Renal cortical epithelial cell (primary cell): Measurements from ENCODE around the gene SLC7A10. TPM values are rescaled to one million over a fixed set of nuclear protein-coding genes. Genes with fewer than 3 reads are reported as not detected.
A peak's percentile ranks its signal among the peaks of the same experiment; 100 is the strongest.

Experiments
- DNase-seq: peaks from one replicate; pipeline ENCODE4 v3.0.0-alpha.2; 2011; ENCODE audit warnings: low read depth
- total RNA-seq: library from RNA; depleted of rRNA; stranded (reverse); fragments of >200 nt; gene quantifications from 2 replicates; pipeline ENCODE4 v1.2.3, GENCODE V29; 2014

The SLC7A10 gene
- total RNA-seq = not detected in 2 replicates

- DNase-seq = no peak
Observed at GRCh38 chr19:33225458-33225926, at the start of gene SLC7A10. TSS of gene SLC7A10 (minus strand) at chr19:33225850. CDS start at chr19:33225703, 147 bp downstream.

- DNase-seq = no peak
Observed at GRCh38 chr19:33274663-33275558, 49.3 kb upstream of the SLC7A10 start.

GRCh38 chr19:33273881-33274662 lies 48.4 kb upstream of the SLC7A10 start:
- peak; percentile 51 for DNase-seq

GRCh38 chr19:33273065-33273736 lies 47.6 kb upstream of the SLC7A10 start:
- no peak for DNase-seq

- DNase-seq = no peak
Observed at GRCh38 chr19:33271246-33272021, 45.8 kb upstream of the SLC7A10 start.

GRCh38 chr19:33270769-33271168 lies 45.1 kb upstream of the SLC7A10 start:
- DNase-seq = no peak

GRCh38 chr19:33269016-33269415 lies 43.4 kb upstream of the SLC7A10 start:
- no peak for DNase-seq

GRCh38 chr19:33268162-33268991 lies 42.7 kb upstream of the SLC7A10 start:
- DNase-seq = no peak

GRCh38 chr19:33267706-33268105 lies 42.1 kb upstream of the SLC7A10 start:
- no peak for DNase-seq

- no peak for DNase-seq
Observed at GRCh38 chr19:33266974-33267484, 41.4 kb upstream of the SLC7A10 start.

- no peak for DNase-seq
Observed at GRCh38 chr19:33264881-33265445, 39.3 kb upstream of the SLC7A10 start.

- no peak for DNase-seq
Observed at GRCh38 chr19:33263325-33264023, 37.8 kb upstream of the SLC7A10 start.

- DNase-seq = no peak
Observed at GRCh38 chr19:33261511-33262189, 36.0 kb upstream of the SLC7A10 start.

GRCh38 chr19:33260628-33261418 lies 35.2 kb upstream of the SLC7A10 start:
- DNase-seq = no peak

GRCh38 chr19:33259539-33259938 lies 33.9 kb upstream of the SLC7A10 start:
- DNase-seq = no peak

- no peak for DNase-seq
Observed at GRCh38 chr19:33257828-33258227, 32.2 kb upstream of the SLC7A10 start.

- no peak for DNase-seq
Observed at GRCh38 chr19:33256261-33256660, 30.6 kb upstream of the SLC7A10 start.

GRCh38 chr19:33255781-33256180 lies 30.1 kb upstream of the SLC7A10 start:
- no peak for DNase-seq
